Measurements from ENCODE around the gene CCDC187. TPM values are rescaled to one million over a fixed set of nuclear protein-coding genes. Genes with fewer than 3 reads are reported as not detected.

The CCDC187 gene
- total and polyA plus RNA-seq, 2 of the 4 experiments (the other 2 are of a cell fraction): not detected

DNA sequence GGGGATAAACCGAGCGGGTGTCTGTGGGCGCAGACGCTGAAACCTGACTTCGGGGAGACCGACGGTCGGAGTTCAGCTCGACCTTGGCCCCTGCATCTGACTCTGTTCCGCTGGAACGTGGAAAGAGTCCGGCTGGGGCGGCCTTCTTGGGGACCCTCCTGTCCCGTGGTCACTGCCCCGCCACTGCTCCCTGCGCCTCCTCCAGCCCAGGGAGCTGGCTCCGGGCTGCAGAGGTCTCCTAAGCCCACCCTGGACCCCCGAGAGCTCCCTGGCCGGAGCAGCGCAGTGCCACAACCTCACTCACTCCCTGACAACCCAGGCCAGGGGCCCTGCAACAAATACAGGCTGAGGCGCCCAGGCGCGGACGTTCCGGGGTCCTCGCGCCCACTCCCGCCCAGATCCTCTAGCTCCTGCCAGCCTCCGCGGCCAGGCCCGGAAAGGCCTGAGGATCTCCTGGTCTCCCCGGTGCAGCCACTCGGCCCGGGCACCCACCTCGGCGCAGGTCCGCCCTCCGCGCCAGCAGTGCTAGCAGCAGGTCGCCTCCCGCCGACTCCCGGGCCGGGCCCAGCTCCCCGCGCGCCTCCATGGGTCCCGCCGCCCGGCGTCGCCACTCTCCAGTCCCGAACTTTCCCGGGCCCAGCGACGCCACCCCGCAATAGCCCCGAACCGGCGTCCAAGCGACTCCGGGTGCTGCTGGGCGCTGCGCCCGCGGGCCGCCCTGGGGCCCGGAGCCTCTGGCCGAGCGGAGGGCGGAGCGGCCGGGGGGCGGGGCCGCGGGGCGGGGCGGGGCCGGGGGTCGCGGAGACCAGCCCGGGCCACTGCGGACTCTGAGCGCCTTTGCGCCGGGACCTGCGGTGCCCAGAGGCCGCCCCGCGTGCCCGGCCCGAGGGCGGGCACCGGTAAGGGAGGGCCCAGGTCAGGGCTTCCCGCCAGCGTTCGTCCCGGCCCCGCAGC is 101.2 kb downstream of the CCDC187 start:
- Histone ChIP-seq H3K9me3 (ENCODE audit: control insufficient read depth, insufficient read depth, low read length) (no peaks in the 10 kb centered on the region), H2BK20ac (ENCODE audit: low read depth, low read length) (no peak overlapping the region), H3K27me3 (ENCODE audit: control insufficient read depth, insufficient read depth, low read length) (peaks cover 62% of the 10 kb centered on the region), H3K9ac (ENCODE audit: low read depth, low read length) (no peak overlapping the region), H2AK9ac (replicated peaks; ENCODE audit: low read depth, low read length, poor library complexity) (no peak overlapping the region), H4K20me1 (ENCODE audit: insufficient read depth, low read length) (peaks cover 27% of the 10 kb centered on the region), H3K4me3 (ENCODE audit: insufficient read depth, low read depth, low read length) (no peak overlapping the region), H4K91ac (ENCODE audit: insufficient read depth, low read depth, low read length) (no peak overlapping the region), H2AK5ac (ENCODE audit: low read depth, low read length) (no peak overlapping the region), H3K9me1 (ENCODE audit: insufficient read depth, low read length) (no peaks in the 10 kb centered on the region), H3K79me1 (ENCODE audit: low read depth in 1 of 2, low read length in 2 of 2) (no peaks in the 10 kb centered on the region), H3K27ac (ENCODE audit: insufficient read depth, low read length) (no peak overlapping the region), H3K36me3 (ENCODE audit: control insufficient read depth, insufficient read depth, low read length) (no peaks in the 10 kb centered on the region), H3K18ac (ENCODE audit: low read depth, low read length) (no peak overlapping the region), H3K14ac (replicated peaks; ENCODE audit: low read depth, low read length) (no peak overlapping the region), H2BK120ac (ENCODE audit: low read depth, low read length) (no peak overlapping the region), H4K5ac (ENCODE audit: low read depth, low read length) (no peak overlapping the region), H3K4me2 (ENCODE audit: low read depth, low read length) (no peak overlapping the region), H3K4me1 (ENCODE audit: control insufficient read depth, insufficient read depth, low read length) (no peaks in the 10 kb centered on the region), H3K56ac (ENCODE audit: extremely low read depth, insufficient read depth, low read length) (no peak overlapping the region), H2BK15ac (ENCODE audit: low read depth, low read length) (no peak overlapping the region), H3K23ac (ENCODE audit: low read depth, low read length) (no peak overlapping the region), H2AFZ (replicated peaks; ENCODE audit: low read length, poor library complexity) (no peak overlapping the region), H2BK5ac (ENCODE audit: low read depth, low read length, poor library complexity, severe bottlenecking) (no peak overlapping the region), H4K8ac (ENCODE audit: low read depth in 2 of 2, low read length in 2 of 2) (no peak overlapping the region), H3K4ac (ENCODE audit: low read depth, low read length) (no peak overlapping the region)
- ATAC-seq (ENCODE audit: low read depth): no peak
- no TSS peak for BruUV-seq (replicated peaks)
- POLR2A ChIA-PET (ENCODE audit: unreplicated experiment): no interaction called here
- in situ Hi-C loops (cut with MboI; ENCODE audit: low sequenced_read_pairs): no loop called here
- intact Hi-C loops (cut with micrococcal nuclease): no loop called here
- CTCF ChIA-PET: no interaction called here
- 21% methylated on average over 49 of the region's 99 CpGs; no CpG with 5 or more reads in 1 of the 2 experiments for WGBS, 2 experiments (ENCODE audit: extremely low coverage in 2 of 2, insufficient read length in 1 of 2)
- dilution Hi-C loops (cut with HindIII; ENCODE audit: low sequenced_read_pairs, unreplicated experiment): no loop called here
- DNase-seq: no peak
- TF ChIP-seq RCOR1 (IDR thresholded peaks at IDR 0.05; ENCODE audit: insufficient replicate concordance, low read length) (no peak), CHD1 (IDR thresholded peaks at IDR 0.05; ENCODE audit: low read depth, low read length) (no peak), MAFK (IDR thresholded peaks at IDR 0.05; ENCODE audit: low read depth, low read length) (no peak), POLR2A (IDR thresholded peaks at IDR 0.05; ENCODE audit: low read depth, low read length) (no peak), USF2 (IDR thresholded peaks at IDR 0.05; ENCODE audit: low read depth, low read length) (no peak), SMC3 (IDR thresholded peaks at IDR 0.05; ENCODE audit: low read depth, low read length) (no peak), RAD21 (IDR thresholded peaks at IDR 0.05; ENCODE audit: low read length) (no peak), MXI1 (IDR thresholded peaks at IDR 0.05; ENCODE audit: borderline replicate concordance, low read depth, low read length) (no peak), CEBPB (IDR thresholded peaks at IDR 0.05; ENCODE audit: low read depth, low read length) (no peak), CTCF (conservative IDR thresholded peaks at IDR 0.05; ENCODE audit: low read depth, low read length) (no peak), NFE2L2 (IDR thresholded peaks at IDR 0.05; ENCODE audit: low read depth, low read length) (no peak), FOS (IDR thresholded peaks at IDR 0.05; ENCODE audit: low read depth, low read length) (no peak), BHLHE40 (IDR thresholded peaks at IDR 0.05; ENCODE audit: low read depth, low read length) (no peak), ELK1 (IDR thresholded peaks at IDR 0.05; ENCODE audit: borderline replicate concordance, low read depth, low read length) (no peak), MAZ (IDR thresholded peaks at IDR 0.05; ENCODE audit: borderline replicate concordance, low read depth, low read length) (no peak)
